GM23248 (cell line): ENCODE results near the gene HOXD9. TPM values are rescaled to one million over a fixed set of nuclear protein-coding genes. Genes with fewer than 3 reads are reported as not detected.

Experiments
- DNase-seq: peaks from one replicate; pipeline ENCODE4 v3.0.0-alpha.2; 2015
- H2AFZ ChIP-seq: fragments of 200-600 bp; sonication (generic); 2 replicates; pipeline ENCODE4 v1.6.1; 2016; ENCODE audit warnings: antibody characterized with exemption
- H3F3A ChIP-seq: fragments of 200-600 bp; sonication (generic); 2 replicates; pipeline ENCODE4 v1.6.1; 2016; ENCODE audit warnings: mild to moderate bottlenecking, antibody characterized with exemption, mixed run types; ENCODE audit not compliant: insufficient read depth
- H3K27ac ChIP-seq: fragments of 200-600 bp; sonication (generic); 2 replicates; pipeline ENCODE4 v1.5.1; 2016; ENCODE audit warnings: mild to moderate bottlenecking
- H3K27me3 ChIP-seq: fragments of 200-600 bp; sonication (generic); replicated peaks from 2 replicates; pipeline ENCODE4 v1.6.1; 2016; ENCODE audit warnings: mild to moderate bottlenecking; ENCODE audit not compliant: insufficient read depth
- H3K36me3 ChIP-seq: fragments of 200-600 bp; sonication (generic); 2 replicates; pipeline ENCODE4 v1.6.1; 2016; ENCODE audit warnings: low read depth, mild to moderate bottlenecking
- H3K4me1 ChIP-seq: fragments of 200-600 bp; sonication (generic); 2 replicates; pipeline ENCODE4 v1.6.1; 2016; ENCODE audit warnings: mild to moderate bottlenecking; ENCODE audit not compliant: insufficient read depth
- H3K4me2 ChIP-seq: fragments of 200-600 bp; sonication (generic); one replicate; pipeline ENCODE4 v1.6.1; 2016; ENCODE audit warnings: mild to moderate bottlenecking; ENCODE audit not compliant: unreplicated experiment
- H3K4me3 ChIP-seq: fragments of 200-600 bp; sonication (generic); 2 replicates; pipeline ENCODE4 v1.5.1; 2016; ENCODE audit warnings: mild to moderate bottlenecking
- H3K79me2 ChIP-seq: fragments of 200-600 bp; sonication (generic); 2 replicates; pipeline ENCODE4 v1.6.1; 2016; ENCODE audit warnings: mild to moderate bottlenecking; ENCODE audit not compliant: insufficient read depth
- H3K9ac ChIP-seq: fragments of 200-600 bp; sonication (generic); 2 replicates; pipeline ENCODE4 v1.6.1; 2016; ENCODE audit warnings: mild to moderate bottlenecking
- H3K9me2 ChIP-seq: fragments of 200-600 bp; sonication (generic); 2 replicates; pipeline ENCODE4 v1.6.1; 2016; ENCODE audit warnings: mixed run types, mild to moderate bottlenecking, moderate library complexity; ENCODE audit not compliant: insufficient read depth
- H3K9me3 ChIP-seq: fragments of 200-600 bp; sonication (generic); one replicate; pipeline ENCODE4 v1.6.1; 2017; ENCODE audit warnings: low read depth
- H4K20me1 ChIP-seq: fragments of 200-600 bp; sonication (generic); 2 replicates; pipeline ENCODE4 v1.6.0; 2016; ENCODE audit not compliant: insufficient read depth
- EZH2 ChIP-seq: fragments of 200-600 bp; sonication (generic); IDR thresholded peaks from 2 replicates; pipeline ENCODE4 v1.6.1; 2018; ENCODE audit warnings: antibody characterized with exemption, mild to moderate bottlenecking; ENCODE audit not compliant: insufficient read depth, poor library complexity, severe bottlenecking
- EZH2phosphoT487 ChIP-seq: fragments of 200-600 bp; sonication (generic); IDR thresholded peaks from 2 replicates; pipeline ENCODE4 v1.6.1; 2018; ENCODE audit warnings: antibody characterized with exemption, moderate library complexity, mild to moderate bottlenecking, low read depth; ENCODE audit not compliant: insufficient read depth
- WGBS, 2 experiments: methylation state at CpG; one replicate each; pipeline ENCODE4 v1.1.6; 2015 to 2017; ENCODE audit warnings: low lambda C conversion rate in 2 of 2, low coverage in 1 of 2; ENCODE audit errors: missing lambda C conversion rate in 2 of 2; 5-methylcytosine and 5-hydroxymethylcytosine counted together
- in situ Hi-C: fragments of 300-500 bp; cut with MboI; formaldehyde crosslinking; loops from 2 replicates; pipeline ENCODE4 v1.15.0; 2020
- polyA plus RNA-seq: library from polyadenylated mRNA; unstranded; fragments of >200 nt; fragmentation: Nextera tagmentation; extraction: Ambion mirVana; gene quantifications from 2 replicates; pipeline ENCODE4 v1.2.1, GENCODE V29; 2016
- total RNA-seq: library from RNA; depleted of rRNA; stranded (reverse); fragments of >200 nt; shearing (Covaris generic); gene quantifications from 2 replicates; pipeline ENCODE4 v1.2.3, GENCODE V29; 2014

HOXD9 gene
- total and polyA plus RNA-seq, 2 experiments from 2014 or later = 4.2 to 7.2 TPM

DNA sequence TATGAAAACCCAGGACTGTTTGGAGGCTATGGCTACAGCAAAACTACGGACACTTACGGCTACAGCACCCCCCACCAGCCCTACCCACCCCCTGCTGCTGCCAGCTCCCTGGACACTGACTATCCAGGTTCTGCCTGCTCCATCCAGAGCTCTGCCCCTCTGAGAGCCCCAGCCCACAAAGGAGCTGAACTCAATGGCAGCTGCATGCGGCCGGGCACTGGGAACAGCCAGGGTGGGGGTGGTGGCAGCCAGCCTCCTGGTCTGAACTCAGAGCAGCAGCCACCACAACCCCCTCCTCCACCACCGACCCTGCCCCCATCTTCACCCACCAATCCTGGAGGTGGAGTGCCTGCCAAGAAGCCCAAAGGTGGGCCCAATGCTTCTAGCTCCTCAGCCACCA lies 46.7 kb downstream of the HOXD9 start:
- Histone ChIP-seq H3K27me3 (no peaks in the 10 kb centered on the region), H3F3A (0 out of 2 replicates have a peak, but pooled peaks cover 8% of the 10 kb centered on the region), H2AFZ (no peak overlapping the region), H3K9ac (no peak overlapping the region), H3K9me3 (no peaks in the 10 kb centered on the region), H3K9me2 (no peaks in the 10 kb centered on the region), H3K79me2 (no peaks in the 10 kb centered on the region), H3K4me1 (peaks cover 8% of the 10 kb centered on the region; the same call in 1 of the 2 replicates), H3K4me3 (no peak overlapping the region), H4K20me1 (no peaks in the 10 kb centered on the region), H3K36me3 (0 out of 2 replicates have a peak, but pooled peaks cover 4% of the 10 kb centered on the region), H3K4me2 (no peak overlapping the region), H3K27ac (no peak overlapping the region)
- DNase-seq = no peak
- TF ChIP-seq EZH2 (no peak), EZH2phosphoT487 (no peak)
- in situ Hi-C loops = no loop called here
- 84 to 87% methylated on average over 5 of the region's 5 CpGs for WGBS, 2 experiments

DNA sequence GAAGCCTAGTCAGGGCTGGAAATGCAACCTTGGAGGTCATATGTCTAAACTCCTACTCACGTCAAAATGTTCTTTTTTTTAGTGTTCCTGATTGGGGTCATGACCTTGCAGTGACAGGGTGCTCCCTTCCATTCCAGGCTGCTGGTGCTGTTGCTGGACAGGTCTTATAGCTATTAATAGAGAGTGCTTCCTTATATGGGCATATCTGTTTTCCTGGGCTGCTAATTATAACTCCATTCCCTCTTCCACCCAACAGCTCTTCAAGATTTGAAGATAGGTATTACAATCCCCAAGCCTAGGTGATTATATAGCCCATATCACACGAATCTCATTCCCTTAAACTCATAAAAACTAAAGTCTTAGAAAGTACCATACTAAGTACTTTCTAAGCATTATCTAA lies 47.2 kb downstream of the HOXD9 start:
- H3K27ac ChIP-seq = no peak overlapping the region
- no peaks in the 10 kb centered on the region for H3K27me3 ChIP-seq
- no peak for DNase-seq
- H3K4me2 ChIP-seq = no peak overlapping the region
- no peaks in the 10 kb centered on the region for H3K9me3 ChIP-seq
- no peaks in the 10 kb centered on the region for H4K20me1 ChIP-seq
- TF ChIP-seq EZH2phosphoT487 (no peak), EZH2 (no peak)
- H3K79me2 ChIP-seq = no peaks in the 10 kb centered on the region
- H3K4me1 ChIP-seq = peaks cover 8% of the 10 kb centered on the region; the same call in 1 of the 2 replicates
- 71 to 72% methylated on average over 2 of the region's 2 CpGs for WGBS, 2 experiments
- no peak overlapping the region for H2AFZ ChIP-seq
- H3K36me3 ChIP-seq = 0 out of 2 replicates have a peak, but pooled peaks cover 4% of the 10 kb centered on the region
- no peak overlapping the region for H3K4me3 ChIP-seq
- H3K9me2 ChIP-seq = no peaks in the 10 kb centered on the region
- no peak overlapping the region for H3K9ac ChIP-seq
- in situ Hi-C loops = no loop called here
- 0 out of 2 replicates have a peak, but pooled peaks cover 8% of the 10 kb centered on the region for H3F3A ChIP-seq

- H3K4me3 ChIP-seq = no peak overlapping the region
- DNase-seq = no peak
- WGBS, 2 experiments = 91 to 97% methylated on average over 1 of the region's 1 CpG
Observed at GRCh38 chr2:176170602-176171305, 48.2 kb downstream of the HOXD9 start.

GRCh38 chr2:176171351-176172006 lies 49.0 kb downstream of the HOXD9 start:
- Histone ChIP-seq H3K27ac (no peak overlapping the region), H3F3A (0 out of 2 replicates have a peak, but pooled peaks cover under 1% of the 10 kb centered on the region), H3K4me2 (no peak overlapping the region), H4K20me1 (no peaks in the 10 kb centered on the region), H3K9me2 (no peaks in the 10 kb centered on the region), H3K4me3 (no peak overlapping the region), H3K4me1 (peaks cover 8% of the 10 kb centered on the region; the same call in 1 of the 2 replicates), H3K27me3 (no peaks in the 10 kb centered on the region), H3K9ac (no peak overlapping the region), H3K36me3 (0 out of 2 replicates have a peak, but pooled peaks cover 4% of the 10 kb centered on the region), H3K9me3 (no peaks in the 10 kb centered on the region), H3K79me2 (no peaks in the 10 kb centered on the region), H2AFZ (no peak overlapping the region)
- TF ChIP-seq EZH2phosphoT487 = no peak
- no peak for TF ChIP-seq EZH2
- DNase-seq = no peak
- 94 to 95% methylated on average over 29 to 51 of the region's 51 CpGs for WGBS, 2 experiments
- in situ Hi-C loops = no loop called here

More at GRCh38 chr2:176170602-176171305, 48.2 kb downstream of the HOXD9 start:
- Histone ChIP-seq H3K9me2 (no peaks in the 10 kb centered on the region), H3F3A (0 out of 2 replicates have a peak, but pooled peaks cover 8% of the 10 kb centered on the region), H3K36me3 (0 out of 2 replicates have a peak, but pooled peaks cover 4% of the 10 kb centered on the region), H3K79me2 (no peaks in the 10 kb centered on the region), H3K4me2 (no peak overlapping the region), H4K20me1 (no peaks in the 10 kb centered on the region), H3K9ac (no peak overlapping the region), H3K27me3 (no peaks in the 10 kb centered on the region), H3K9me3 (no peaks in the 10 kb centered on the region), H3K27ac (no peak overlapping the region), H3K4me1 (peaks cover 8% of the 10 kb centered on the region; the same call in 1 of the 2 replicates), H2AFZ (no peak overlapping the region)
- in situ Hi-C loops = no loop called here
- no peak for TF ChIP-seq EZH2
- no peak for TF ChIP-seq EZH2phosphoT487
